Tibial nerve (tissue), 4 donors: ENCODE data around the gene TSPYL4. TPM values are rescaled to one million over a fixed set of nuclear protein-coding genes. Genes with fewer than 3 reads are reported as not detected.
A peak's percentile ranks its signal among the peaks of the same experiment; 100 is the strongest.

Experiments
- DNase-seq, 2 donors: peaks; one replicate each; pipeline ENCODE4 v3.0.0-alpha.2; 2019; ENCODE audit warnings: low spot score in 2 of 2
- H3K27ac ChIP-seq, 4 donors: fragments of 200-600 bp; sonication (generic) in 3 of 4; one replicate each; pipeline ENCODE4 v1.5.1; 2017 to 2019; ENCODE audit warnings: mild to moderate bottlenecking in 1 of 4
- H3K27me3 ChIP-seq, 2 donors: fragments of 200-600 bp; sonication (generic) in 1 of 2; one replicate each; pipeline versions ENCODE4 v1.5.1 to v1.6.0; 2017 to 2019
- H3K36me3 ChIP-seq, 3 donors: fragments of 200-600 bp; sonication (generic); one replicate each; pipeline ENCODE4 v1.5.1; 2018 to 2019
- H3K4me1 ChIP-seq, 4 donors: fragments of 200-600 bp; sonication (generic) in 3 of 4; one replicate each; pipeline ENCODE4 v1.5.1; 2017 to 2019
- H3K4me3 ChIP-seq, 4 donors: fragments of 200-600 bp; sonication (generic) in 3 of 4; one replicate each; pipeline ENCODE4 v1.5.1; 2017 to 2019; ENCODE audit warnings: mild to moderate bottlenecking in 1 of 4, moderate library complexity in 1 of 4
- H3K9me3 ChIP-seq, 4 donors: fragments of 200-600 bp; sonication (generic) in 3 of 4; one replicate each; pipeline ENCODE4 v1.5.1; 2017 to 2019
- EP300 ChIP-seq, 2 donors: sonication (generic); formaldehyde crosslinking; IDR thresholded peaks; one replicate each; pipeline ENCODE4 v1.6.1; 2017; ENCODE audit warnings: antibody characterized with exemption in 2 of 2, mild to moderate bottlenecking in 1 of 2
- POLR2A ChIP-seq, 2 donors: fragments of 450-650 bp; IDR thresholded peaks; one replicate each; pipeline ENCODE4 v1.6.1; 2017; ENCODE audit warnings: antibody characterized with exemption in 2 of 2, mild to moderate bottlenecking in 2 of 2, moderate library complexity in 2 of 2
- WGBS, 2 donors: methylation state at CpG; one replicate each; pipeline ENCODE4 v1.1.5; 2018; 5-methylcytosine and 5-hydroxymethylcytosine counted together
- total RNA-seq, 4 donors: library from RNA; depleted of rRNA; stranded (reverse); fragments of >200 nt; gene quantifications; one replicate each; pipeline ENCODE4 v1.1.0, GENCODE V29; 2016
- TF ChIP-seq, protein P1 (sequence below), 5 experiments: fragments of 200-600 bp in 3 of 5; fragments of 450-650 bp in 2 of 5; sonication (generic) in 3 of 5; IDR thresholded peaks; one replicate each; pipeline ENCODE4 v1.5.1; 2016 to 2019; ENCODE audit warnings: antibody characterized with exemption in 5 of 5, mild to moderate bottlenecking in 3 of 5, moderate library complexity in 2 of 5

Gene TSPYL4
- total RNA-seq, 4 donors from 2014 or later: 14.4 to 26.7 (median 20.9) TPM

DNA sequence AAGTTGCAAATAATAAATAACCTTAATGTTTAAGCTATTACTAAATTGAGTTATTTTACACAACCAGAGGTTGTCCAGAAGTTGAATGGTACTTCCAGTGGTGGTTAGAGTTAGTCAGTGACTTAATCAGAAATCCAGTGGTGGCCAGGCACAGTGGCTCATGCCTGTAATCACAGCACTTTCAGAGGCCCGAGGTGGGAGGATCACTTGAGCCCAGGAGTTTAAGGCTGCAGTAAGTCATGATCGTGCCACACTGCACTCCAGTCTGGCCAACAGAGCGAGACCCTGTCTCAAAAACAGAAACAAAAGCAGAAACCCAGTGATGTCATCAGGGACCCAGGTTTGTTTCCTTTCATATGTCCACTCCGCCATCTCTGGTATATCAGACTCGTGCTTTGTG lies 35.0 kb downstream of the TSPYL4 start:
- WGBS, 2 donors: 64 to 78% methylated on average over 5 of the region's 5 CpGs
- TF ChIP-seq POLR2A (IDR thresholded peaks at IDR 0.05) (no peak), EP300 (IDR thresholded peaks at IDR 0.05) (no peak)
- TF ChIP-seq, protein P1, sequence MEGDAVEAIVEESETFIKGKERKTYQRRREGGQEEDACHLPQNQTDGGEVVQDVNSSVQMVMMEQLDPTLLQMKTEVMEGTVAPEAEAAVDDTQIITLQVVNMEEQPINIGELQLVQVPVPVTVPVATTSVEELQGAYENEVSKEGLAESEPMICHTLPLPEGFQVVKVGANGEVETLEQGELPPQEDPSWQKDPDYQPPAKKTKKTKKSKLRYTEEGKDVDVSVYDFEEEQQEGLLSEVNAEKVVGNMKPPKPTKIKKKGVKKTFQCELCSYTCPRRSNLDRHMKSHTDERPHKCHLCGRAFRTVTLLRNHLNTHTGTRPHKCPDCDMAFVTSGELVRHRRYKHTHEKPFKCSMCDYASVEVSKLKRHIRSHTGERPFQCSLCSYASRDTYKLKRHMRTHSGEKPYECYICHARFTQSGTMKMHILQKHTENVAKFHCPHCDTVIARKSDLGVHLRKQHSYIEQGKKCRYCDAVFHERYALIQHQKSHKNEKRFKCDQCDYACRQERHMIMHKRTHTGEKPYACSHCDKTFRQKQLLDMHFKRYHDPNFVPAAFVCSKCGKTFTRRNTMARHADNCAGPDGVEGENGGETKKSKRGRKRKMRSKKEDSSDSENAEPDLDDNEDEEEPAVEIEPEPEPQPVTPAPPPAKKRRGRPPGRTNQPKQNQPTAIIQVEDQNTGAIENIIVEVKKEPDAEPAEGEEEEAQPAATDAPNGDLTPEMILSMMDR (IDR thresholded peaks at IDR 0.05): no peak

DNA sequence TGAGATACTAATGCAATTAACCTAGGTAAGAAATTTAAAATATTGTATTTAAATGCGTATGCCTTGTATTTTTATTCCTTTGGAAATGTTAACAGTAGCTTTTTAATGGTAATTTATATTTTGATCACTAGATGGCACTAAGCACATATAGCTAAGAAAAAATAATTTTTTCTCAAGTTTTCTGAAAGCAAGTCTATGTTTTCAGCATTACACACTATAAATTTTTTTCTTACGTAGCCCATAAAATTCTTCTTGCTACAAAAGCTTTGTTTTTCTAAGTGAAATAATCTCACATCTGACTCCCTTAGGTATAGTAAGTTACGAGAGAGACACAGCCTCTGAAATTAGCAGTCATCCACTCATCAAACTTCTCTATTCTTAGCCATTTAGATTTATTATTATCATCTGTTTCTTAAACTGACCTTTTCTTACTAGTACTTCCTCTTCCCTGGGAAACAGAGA lies 35.7 kb downstream of the TSPYL4 start:
- H3K4me1 ChIP-seq: peaks cover 0 to 11% (median 0%) of the 10 kb centered on the region in 4 donors
- DNase-seq: no peak
- H3K36me3 ChIP-seq: peaks cover 0 to 4% (median 0%) of the 10 kb centered on the region in 3 donors
- H3K27me3 ChIP-seq: no peaks in the 10 kb centered on the region
- no peak overlapping the region for H3K27ac ChIP-seq
- WGBS, 2 donors: 34 to 36% methylated on average over 3 of the region's 3 CpGs
- no peaks in the 10 kb centered on the region for H3K9me3 ChIP-seq
- no peak overlapping the region for H3K4me3 ChIP-seq
- TF ChIP-seq EP300 (IDR thresholded peaks at IDR 0.05) (no peak), POLR2A (IDR thresholded peaks at IDR 0.05) (no peak)
- TF ChIP-seq, protein P1 (IDR thresholded peaks at IDR 0.05): peak in 3 of 5 experiments; percentile 42 to 65 (median 56)

More for the DNA sequence above, 35.0 kb downstream of the TSPYL4 start:
- Histone ChIP-seq H3K4me3 (no peak overlapping the region), H3K27me3 (no peaks in the 10 kb centered on the region), H3K36me3 (peaks cover 0 to 4% (median 0%) of the 10 kb centered on the region in 3 donors), H3K27ac (no peak overlapping the region), H3K4me1 (peaks cover 0 to 11% (median 0%) of the 10 kb centered on the region in 4 donors), H3K9me3 (no peaks in the 10 kb centered on the region)
- DNase-seq: no peak

DNA sequence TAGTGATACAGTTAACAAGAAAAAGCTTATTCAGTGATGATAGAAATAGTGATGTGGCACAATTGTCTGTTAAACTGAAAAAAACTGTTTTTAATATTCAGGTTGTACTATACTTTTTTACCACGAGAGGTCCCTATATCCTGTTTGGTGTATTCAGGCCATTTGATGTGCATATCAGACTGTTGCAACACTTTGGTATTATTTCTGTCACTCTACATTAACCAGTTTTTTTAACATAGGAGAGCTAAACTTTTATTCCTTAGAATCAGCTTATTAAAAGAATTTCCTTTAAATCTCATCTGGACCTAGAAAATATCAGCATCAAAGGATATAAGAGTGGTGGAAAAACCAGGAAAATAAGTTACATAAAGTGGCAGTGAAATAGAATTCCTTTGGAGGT lies 36.8 kb downstream of the TSPYL4 start:
- 2 to 11% methylated on average over 1 of the region's 1 CpG for WGBS, 2 donors
- Histone ChIP-seq H3K9me3 (no peaks in the 10 kb centered on the region), H3K27me3 (no peaks in the 10 kb centered on the region), H3K4me1 (peaks cover 0 to 11% (median 0%) of the 10 kb centered on the region in 4 donors), H3K27ac (no peak overlapping the region), H3K36me3 (peaks cover 0 to 4% (median 0%) of the 10 kb centered on the region in 3 donors), H3K4me3 (no peak overlapping the region)
- TF ChIP-seq EP300 (IDR thresholded peaks at IDR 0.05) (no peak), POLR2A (IDR thresholded peaks at IDR 0.05) (no peak)
- TF ChIP-seq, protein P1 (IDR thresholded peaks at IDR 0.05): peak; percentile 38 to 55 (median 49)
- DNase-seq: no peak

DNA sequence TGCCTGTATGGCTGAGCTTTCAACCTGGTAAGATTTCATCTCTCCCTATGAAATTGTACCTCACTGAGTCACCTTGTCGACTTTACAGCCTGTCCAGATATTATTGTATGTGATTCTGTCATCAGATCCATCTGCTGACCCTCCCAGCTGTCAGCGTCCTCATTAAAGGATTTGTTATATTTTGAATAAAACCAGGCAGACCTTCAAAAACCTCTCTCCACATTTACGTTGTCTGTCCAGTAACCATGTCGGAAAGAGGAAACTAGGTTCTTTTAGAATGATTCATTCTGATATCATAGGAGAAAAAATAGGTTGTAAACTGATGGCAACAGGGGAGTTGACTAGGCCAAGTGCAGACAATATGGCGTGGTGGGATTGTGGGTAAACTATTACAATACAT lies 38.5 kb downstream of the TSPYL4 start:
- Histone ChIP-seq H3K9me3 (no peaks in the 10 kb centered on the region), H3K4me1 (peaks cover 0 to 11% (median 0%) of the 10 kb centered on the region in 4 donors), H3K36me3 (no peaks in the 10 kb centered on the region), H3K4me3 (no peak overlapping the region), H3K27me3 (no peaks in the 10 kb centered on the region), H3K27ac (no peak overlapping the region)
- TF ChIP-seq, protein P1 (IDR thresholded peaks at IDR 0.05): no peak
- TF ChIP-seq EP300 (IDR thresholded peaks at IDR 0.05) (no peak), POLR2A (IDR thresholded peaks at IDR 0.05) (no peak)
- WGBS, 2 donors: 88 to 91% methylated on average over 5 of the region's 5 CpGs
- DNase-seq: no peak

DNA sequence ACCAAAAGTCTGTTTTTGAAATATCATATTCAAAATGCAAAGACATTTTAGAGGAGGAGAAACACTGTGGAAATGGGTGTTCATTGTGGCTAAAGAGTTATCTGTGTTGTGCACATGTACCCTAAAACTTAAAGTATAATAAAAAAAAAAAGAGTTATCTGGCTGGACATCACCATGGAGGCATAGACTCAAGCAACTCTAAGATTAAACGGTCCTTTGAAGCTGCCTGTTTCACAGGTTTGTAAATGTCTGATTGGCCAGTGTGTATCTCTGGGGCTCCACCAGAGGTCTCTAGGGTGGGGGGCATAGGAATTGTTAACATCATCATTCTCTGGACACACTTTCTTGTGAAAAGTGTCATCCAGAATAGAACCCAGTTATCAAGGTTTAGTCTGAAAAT lies 39.2 kb downstream of the TSPYL4 start:
- Histone ChIP-seq H3K36me3 (no peaks in the 10 kb centered on the region), H3K9me3 (no peaks in the 10 kb centered on the region), H3K4me3 (no peak overlapping the region), H3K4me1 (peaks cover 0 to 11% (median 0%) of the 10 kb centered on the region in 4 donors), H3K27me3 (no peaks in the 10 kb centered on the region), H3K27ac (no peak overlapping the region)
- TF ChIP-seq POLR2A (IDR thresholded peaks at IDR 0.05) (no peak), EP300 (IDR thresholded peaks at IDR 0.05) (no peak)
- TF ChIP-seq, protein P1 (IDR thresholded peaks at IDR 0.05): no peak
- WGBS, 2 donors: 86 to 89% methylated on average over 1 of the region's 1 CpG
- no peak for DNase-seq
